Aorta (tissue), 5 donors: ENCODE measurements around the gene ARFRP1. TPM values are rescaled to one million over a fixed set of nuclear protein-coding genes. Genes with fewer than 3 reads are reported as not detected.

Source experiments
- ATAC-seq: fragments of 200-7000 bp; cut with Tn5 transposase; one replicate; pipeline ENCODE4 v1.9.1; 2022; ENCODE audit warnings: moderate library complexity; ENCODE audit not compliant: low FRiP score
- DNase-seq, 2 donors: peaks; one replicate each; pipeline ENCODE4 v3.0.0-alpha.2; 2020
- H3K27ac ChIP-seq, 2 donors: one replicate each; pipeline ENCODE4 v1.5.1; 2013; ENCODE audit warnings: low read length in 2 of 2, mild to moderate bottlenecking in 2 of 2, moderate library complexity in 2 of 2, control low read depth in 1 of 2, inconsistent platforms in 1 of 2, low read depth in 1 of 2
- H3K27me3 ChIP-seq, 2 donors: one replicate each; pipeline ENCODE4 v1.6.1; 2013; ENCODE audit warnings: control low read depth in 1 of 2, low read length in 1 of 2, mild to moderate bottlenecking in 1 of 2, moderate library complexity in 1 of 2; ENCODE audit not compliant: insufficient read depth in 2 of 2, control insufficient read depth in 1 of 2
- H3K36me3 ChIP-seq, 2 donors: one replicate each; pipeline ENCODE4 v1.6.1; 2013; ENCODE audit warnings: control low read depth in 1 of 2, low read length in 1 of 2, mild to moderate bottlenecking in 1 of 2; ENCODE audit not compliant: insufficient read depth in 2 of 2, control insufficient read depth in 1 of 2
- H3K4me1 ChIP-seq, 2 donors: one replicate each; pipeline ENCODE4 v1.6.1; 2013; ENCODE audit warnings: low read length in 2 of 2, control low read depth in 1 of 2, mild to moderate bottlenecking in 1 of 2, moderate library complexity in 1 of 2; ENCODE audit not compliant: insufficient read depth in 2 of 2, control insufficient read depth in 1 of 2
- H3K4me3 ChIP-seq, 2 donors: one replicate each; pipeline ENCODE4 v1.5.1; 2013; ENCODE audit warnings: low read length in 2 of 2, control low read depth in 1 of 2, mild to moderate bottlenecking in 1 of 2
- H3K9me3 ChIP-seq: one replicate; pipeline ENCODE4 v1.6.1; 2013; ENCODE audit warnings: mild to moderate bottlenecking, low read length; ENCODE audit not compliant: control insufficient read depth
- WGBS, 2 donors: extraction: QIAGEN DNeasy Blood & Tissue Kit; methylation state at CpG; one replicate each; pipeline ENCODE4 v1.1.7; 2013; 5-methylcytosine and 5-hydroxymethylcytosine counted together
- intact Hi-C, 2 donors: fragments of 100-400 bp; cut with DNase I; formaldehyde crosslinking; loops; one replicate each; pipeline versions ENCODE4 v1.14.2 to v1.15.0; 2022
- polyA plus RNA-seq, 2 donors: library from polyadenylated mRNA; stranded (reverse); fragments of 200-250 nt; gene quantifications; one replicate each; pipeline ENCODE4 v1.2.3, GENCODE V29; 2013
- total RNA-seq, 2 donors: library from RNA; stranded (reverse); fragmentation: NEBNext Ultra II Directional; extraction: Animal tissue kit (Norgen Biotek cat#: 25700); gene quantifications; one replicate each; pipeline ENCODE4 v1.2.1, GENCODE V29; 2021
- donor health status: healthy with polysubstance abuse.
- donor health status: Bipolar disorder and iron deficiency.
- donor health status: DM: no; HTN: no; CAD: no.
- donor health status: DM: no; HTN: no; CAD: no.
- donor health status: DM: yes; HTN: yes; CAD: no.

ARFRP1 gene
- total and polyA plus RNA-seq, 4 donors, result 28.9 to 76.2 (median 49.0) TPM

- intact Hi-C loops, result no loop called here
- no peak within 1 kb of the TSS for H3K4me3 ChIP-seq
- DNase-seq, result peak; percentile 55 to 76
- H3K27me3 ChIP-seq, result no peaks in the 10 kb centered on the region
- WGBS, 2 donors, result 12 to 17% methylated on average over 51 to 52 of the region's 52 CpGs
- no peak within 1 kb of the TSS for H3K27ac ChIP-seq
- ATAC-seq, result no peak
- no peaks in the 10 kb centered on the region for H3K36me3 ChIP-seq
- H3K4me1 ChIP-seq, result no peaks in the 10 kb centered on the region
- no peaks in the 10 kb centered on the region for H3K9me3 ChIP-seq
Measured at GRCh38 chr20:63696628-63697356, 11.0 kb downstream of the ARFRP1 start, which contains the start of gene TNFRSF6B. Gene TNFRSF6B, plus strand, starts transcription at chr20:63696652. Its CDS starts 116 bp downstream, at chr20:63696768.

- H3K27me3 ChIP-seq, result no peaks in the 10 kb centered on the region
- H3K4me1 ChIP-seq, result no peaks in the 10 kb centered on the region
- no peaks in the 10 kb centered on the region for H3K9me3 ChIP-seq
- no peak overlapping the region for H3K4me3 ChIP-seq
- intact Hi-C loops, result no loop called here
- H3K27ac ChIP-seq, result no peak overlapping the region
- 32 to 34% methylated on average over 6 of the region's 6 CpGs for WGBS, 2 donors
- DNase-seq (peak; percentile 63 to 75), ATAC-seq (no peak)
- no peaks in the 10 kb centered on the region for H3K36me3 ChIP-seq
Measured at GRCh38 chr20:63696306-63696627, 11.5 kb downstream of the ARFRP1 start.

DNA sequence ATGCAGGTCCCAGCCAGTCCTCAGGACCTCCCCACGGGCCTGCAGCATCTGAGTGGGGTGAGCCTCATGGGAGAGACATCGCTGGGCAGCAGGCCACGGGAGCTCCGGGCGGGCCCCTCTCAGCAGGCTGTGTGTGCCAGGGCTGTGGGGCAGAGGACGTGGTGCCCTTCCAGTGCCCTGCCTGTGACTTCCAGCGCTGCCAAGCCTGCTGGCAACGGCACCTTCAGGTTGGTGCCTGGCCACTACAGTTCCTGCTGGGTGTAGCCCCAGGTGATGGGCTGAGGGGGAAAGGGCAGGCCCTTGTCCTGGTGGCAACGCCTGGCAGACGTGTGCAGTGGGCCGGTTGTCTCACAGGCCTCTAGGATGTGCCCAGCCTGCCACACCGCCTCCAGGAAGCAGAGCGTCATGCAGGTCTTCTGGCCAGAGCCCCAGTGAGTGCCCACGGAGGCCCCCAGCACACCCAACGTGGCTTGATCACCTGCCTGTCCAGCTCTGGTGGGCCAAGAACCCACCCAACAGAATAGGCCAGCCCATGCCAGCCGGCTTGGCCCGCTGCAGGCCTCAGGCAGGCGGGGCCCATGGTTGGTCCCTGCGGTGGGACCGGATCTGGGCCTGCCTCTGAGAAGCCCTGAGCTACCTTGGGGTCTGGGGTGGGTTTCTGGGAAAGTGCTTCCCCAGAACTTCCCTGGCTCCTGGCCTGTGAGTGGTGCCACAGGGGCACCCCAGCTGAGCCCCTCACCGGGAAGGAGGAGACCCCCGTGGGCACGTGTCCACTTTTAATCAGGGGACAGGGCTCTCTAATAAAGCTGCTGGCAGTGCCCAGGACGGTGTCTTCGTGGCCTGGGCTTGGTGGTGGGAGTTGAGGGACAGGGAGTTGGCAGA lies 12.1 kb downstream of the ARFRP1 start:
- ATAC-seq (no peak), DNase-seq (peak in 1 of 2 donors; percentile 45)
- Histone ChIP-seq H3K27me3 (no peaks in the 10 kb centered on the region), H3K4me1 (no peaks in the 10 kb centered on the region), H3K9me3 (no peaks in the 10 kb centered on the region), H3K27ac (no peak overlapping the region), H3K36me3 (no peaks in the 10 kb centered on the region), H3K4me3 (no peak overlapping the region)
- WGBS, 2 donors, result 71 to 72% methylated on average over 25 of the region's 25 CpGs
- intact Hi-C loops, result no loop called here

DNA sequence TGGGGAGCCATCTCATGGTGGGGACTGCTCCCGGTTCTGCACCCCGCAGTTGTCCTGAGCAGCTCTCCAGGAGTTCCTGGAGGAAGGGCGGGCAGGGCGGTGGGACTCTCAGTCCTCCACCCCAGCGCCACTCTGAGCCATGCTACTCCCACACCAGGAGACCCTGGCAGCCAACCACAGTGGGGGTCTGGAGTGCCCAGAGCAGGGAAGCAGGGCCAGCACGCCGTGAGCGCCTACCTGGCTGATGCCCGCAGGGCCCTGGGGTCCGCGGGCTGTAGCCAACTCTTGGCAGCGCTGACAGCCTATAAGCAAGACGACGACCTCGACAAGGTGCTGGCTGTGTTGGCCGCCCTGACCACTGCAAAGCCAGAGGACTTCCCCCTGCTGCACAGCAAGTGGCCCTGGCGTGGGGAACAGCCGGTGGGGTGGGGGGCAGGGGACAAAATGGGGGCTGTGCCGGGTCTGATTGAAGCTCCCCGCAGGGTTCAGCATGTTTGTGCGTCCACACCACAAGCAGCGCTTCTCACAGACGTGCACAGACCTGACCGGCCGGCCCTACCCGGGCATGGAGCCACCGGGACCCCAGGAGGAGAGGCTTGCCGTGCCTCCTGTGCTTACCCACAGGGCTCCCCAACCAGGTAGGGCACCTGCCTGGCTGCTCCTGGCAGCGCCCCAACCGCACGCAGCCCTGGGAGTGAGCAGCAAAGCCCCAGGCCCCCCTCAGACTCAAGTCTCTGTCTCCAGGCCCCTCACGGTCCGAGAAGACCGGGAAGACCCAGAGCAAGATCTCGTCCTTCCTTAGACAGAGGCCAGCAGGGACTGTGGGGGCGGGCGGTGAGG lies 13.0 kb downstream of the ARFRP1 start:
- 91% methylated on average over 37 of the region's 37 CpGs for WGBS, 2 donors
- intact Hi-C loops, result no loop called here
- Histone ChIP-seq H3K27ac (no peak overlapping the region), H3K4me1 (no peaks in the 10 kb centered on the region), H3K4me3 (no peak overlapping the region), H3K9me3 (no peaks in the 10 kb centered on the region), H3K36me3 (no peaks in the 10 kb centered on the region), H3K27me3 (no peaks in the 10 kb centered on the region)
- no peak for ATAC-seq
- DNase-seq, result peak; percentile 48 to 73

DNA sequence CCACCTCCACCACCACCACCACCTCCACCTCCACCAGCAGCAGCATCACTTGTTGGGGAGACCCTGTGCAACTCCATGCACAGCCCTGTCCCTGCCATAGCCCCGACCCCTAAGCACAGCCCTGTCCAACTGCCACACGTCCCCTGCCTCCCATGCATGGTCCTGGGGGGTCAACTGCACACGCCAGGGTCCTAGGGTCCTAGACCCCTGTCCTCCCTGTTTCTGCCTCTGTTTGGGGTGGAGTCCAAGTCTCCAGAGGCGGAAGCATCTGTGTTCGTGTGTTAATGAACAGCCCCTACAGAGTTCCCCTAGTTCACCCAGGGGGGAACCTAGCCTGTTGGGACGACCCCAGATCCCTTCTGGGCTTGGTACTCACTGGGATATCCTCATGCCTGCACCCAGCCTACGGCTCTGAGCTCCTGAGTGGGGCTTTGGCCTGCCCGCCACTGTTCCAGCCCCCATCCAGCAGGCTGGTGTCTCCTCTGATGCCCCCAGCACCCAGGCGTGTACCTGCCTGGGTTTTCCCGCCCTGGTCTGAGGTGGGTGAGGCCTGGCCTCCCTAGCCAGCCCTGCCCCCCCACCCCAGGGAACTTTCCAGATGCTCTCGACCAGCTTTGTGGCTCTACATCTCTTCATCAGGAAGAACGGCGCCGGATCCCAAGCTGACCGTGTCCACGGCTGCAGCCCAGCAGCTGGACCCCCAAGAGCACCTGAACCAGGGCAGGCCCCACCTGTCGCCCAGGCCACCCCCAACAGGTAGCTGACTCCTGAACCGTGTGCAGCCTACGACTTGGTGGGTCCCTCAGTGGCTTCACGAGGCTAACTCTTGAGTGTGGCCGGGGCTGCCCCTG lies 13.8 kb downstream of the ARFRP1 start:
- H3K27ac ChIP-seq, result no peak overlapping the region
- no peaks in the 10 kb centered on the region for H3K36me3 ChIP-seq
- WGBS, 2 donors, result 94% methylated on average over 21 of the region's 21 CpGs
- H3K27me3 ChIP-seq, result no peaks in the 10 kb centered on the region
- DNase-seq (peak; percentile 52 to 77), ATAC-seq (no peak)
- no peaks in the 10 kb centered on the region for H3K9me3 ChIP-seq
- intact Hi-C loops, result no loop called here
- no peak overlapping the region for H3K4me3 ChIP-seq
- no peaks in the 10 kb centered on the region for H3K4me1 ChIP-seq

GRCh38 chr20:63693083-63693732 lies 14.6 kb downstream of the ARFRP1 start:
- peak; percentile 44 to 51 for DNase-seq
- Histone ChIP-seq H3K27ac (no peak overlapping the region), H3K27me3 (no peaks in the 10 kb centered on the region), H3K9me3 (no peaks in the 10 kb centered on the region), H3K36me3 (no peaks in the 10 kb centered on the region), H3K4me1 (no peaks in the 10 kb centered on the region), H3K4me3 (no peak overlapping the region)
- WGBS, 2 donors, result 80 to 82% methylated on average over 10 of the region's 10 CpGs
- intact Hi-C loops, result no loop called here
- no peak for ATAC-seq

DNA sequence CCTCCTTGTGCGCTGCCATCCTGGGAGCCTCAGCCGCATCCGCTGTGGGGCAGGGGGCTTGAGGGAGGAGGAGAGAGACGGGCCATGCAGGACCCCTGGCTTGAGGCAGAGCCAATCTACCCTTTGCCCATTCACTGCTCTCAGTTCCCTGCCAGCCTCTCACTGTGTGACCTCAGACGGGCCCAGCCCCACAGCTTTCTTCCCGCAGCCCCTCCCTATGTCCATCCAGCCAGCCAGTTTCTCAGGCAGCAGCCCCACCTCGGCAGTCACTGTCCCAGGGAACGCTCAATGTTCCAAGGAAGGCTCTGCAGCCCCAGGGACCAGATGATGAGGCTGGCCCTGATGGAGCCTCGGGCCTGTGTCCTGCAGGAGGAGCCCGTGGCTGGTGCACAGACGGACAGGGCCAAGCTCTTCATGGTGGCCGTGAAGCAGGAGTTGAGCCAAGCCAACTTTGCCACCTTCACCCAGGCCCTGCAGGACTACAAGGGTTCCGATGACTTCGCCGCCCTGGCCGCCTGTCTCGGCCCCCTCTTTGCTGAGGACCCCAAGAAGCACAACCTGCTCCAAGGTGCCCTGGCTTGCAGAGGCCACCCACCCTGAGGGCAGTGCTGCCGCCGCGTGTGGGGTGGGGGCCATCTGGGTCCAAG lies 15.2 kb downstream of the ARFRP1 start:
- WGBS, 2 donors, result 72 to 75% methylated on average over 20 of the region's 20 CpGs
- Histone ChIP-seq H3K36me3 (no peaks in the 10 kb centered on the region), H3K27me3 (no peaks in the 10 kb centered on the region), H3K4me3 (no peak overlapping the region), H3K9me3 (no peaks in the 10 kb centered on the region), H3K4me1 (no peaks in the 10 kb centered on the region), H3K27ac (no peak overlapping the region)
- intact Hi-C loops, result no loop called here
- DNase-seq (peak; percentile 60 to 76), ATAC-seq (peak; percentile 2)
